Stimulated activated CD8-positive, alpha-beta memory T cell treated with anti-CD3 and anti-CD28 coated beads, Interleukin-4, amount 100 ng/mL, for 1 hour (primary cell): ENCODE results near the gene ZBTB44.
"Not testable (repeated sequence)": the region's sequence is repeated elsewhere in the genome, so short reads cannot be mapped to it uniquely, and the experiment has no call there.

Experiments used
- DNase-seq, 2 donors: peaks; one replicate each; pipeline ENCODE4 v3.0.0-alpha.2; 2020; ENCODE audit warnings: low read depth in 2 of 2, low spot score in 1 of 2

Gene ZBTB44

DNA sequence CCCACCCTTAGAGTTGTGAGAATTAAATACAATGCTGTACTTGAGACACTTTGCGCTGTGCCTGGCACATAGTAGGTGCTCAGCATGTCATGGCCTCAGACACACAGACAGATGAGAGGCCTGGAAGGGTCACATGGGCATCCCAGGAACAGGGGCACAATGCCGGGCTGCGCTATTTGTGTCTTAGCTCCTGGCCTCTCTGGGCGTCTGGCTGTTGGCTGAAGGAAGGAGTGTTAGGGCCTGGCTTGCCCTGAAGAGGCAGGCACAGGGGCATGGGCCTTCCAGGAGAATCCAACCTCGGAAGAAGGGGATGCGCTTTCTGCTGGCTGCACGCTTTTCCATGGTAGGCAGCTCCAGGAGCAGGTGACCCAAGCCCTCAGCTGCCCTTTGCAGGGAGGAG lies 113.7 kb downstream of the ZBTB44 start:
- DNase-seq, result no peak

DNA sequence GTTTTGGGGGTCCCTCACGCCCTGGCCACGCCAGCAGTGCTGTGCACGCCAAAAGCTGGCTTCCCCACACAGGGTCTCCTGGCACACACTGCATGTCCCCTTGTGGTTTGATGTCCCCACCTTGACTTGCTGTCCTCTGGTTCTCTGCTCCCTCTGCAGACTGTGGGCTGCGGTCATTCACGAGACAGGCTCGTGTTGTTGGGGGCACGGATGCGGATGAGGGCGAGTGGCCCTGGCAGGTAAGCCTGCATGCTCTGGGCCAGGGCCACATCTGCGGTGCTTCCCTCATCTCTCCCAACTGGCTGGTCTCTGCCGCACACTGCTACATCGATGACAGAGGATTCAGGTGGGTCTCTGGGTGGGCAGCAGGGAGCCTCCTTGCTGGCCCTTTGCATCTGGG lies 114.9 kb downstream of the ZBTB44 start:
- no peak for DNase-seq

DNA sequence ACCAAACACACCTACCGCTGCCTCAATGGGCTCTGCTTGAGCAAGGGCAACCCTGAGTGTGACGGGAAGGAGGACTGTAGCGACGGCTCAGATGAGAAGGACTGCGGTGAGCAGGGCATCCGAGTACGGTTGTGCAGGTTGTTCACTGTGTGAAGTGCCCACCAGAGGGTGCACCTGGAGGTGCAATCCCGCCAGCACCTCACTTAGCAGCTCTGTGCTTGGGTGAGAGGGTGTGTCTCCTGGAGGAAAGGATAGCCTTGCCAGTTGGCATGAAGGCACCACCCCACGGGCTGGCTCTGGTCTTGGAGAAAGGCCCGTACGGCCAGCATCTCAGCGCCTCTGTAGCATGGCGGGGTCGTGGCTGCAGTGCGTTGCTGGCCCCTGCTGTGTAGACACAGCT lies 115.8 kb downstream of the ZBTB44 start:
- no peak for DNase-seq

DNA sequence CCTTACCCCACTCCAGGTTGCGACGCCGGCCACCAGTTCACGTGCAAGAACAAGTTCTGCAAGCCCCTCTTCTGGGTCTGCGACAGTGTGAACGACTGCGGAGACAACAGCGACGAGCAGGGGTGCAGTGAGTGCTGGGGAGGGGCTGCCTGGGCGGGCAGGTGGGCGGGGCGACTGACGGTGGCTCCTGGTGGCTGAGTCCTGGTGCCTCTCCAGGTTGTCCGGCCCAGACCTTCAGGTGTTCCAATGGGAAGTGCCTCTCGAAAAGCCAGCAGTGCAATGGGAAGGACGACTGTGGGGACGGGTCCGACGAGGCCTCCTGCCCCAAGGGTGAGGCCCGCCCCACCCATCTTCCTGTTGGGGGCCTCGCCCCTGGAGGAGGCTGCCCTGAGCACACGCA lies 116.4 kb downstream of the ZBTB44 start:
- no peak for DNase-seq

DNA sequence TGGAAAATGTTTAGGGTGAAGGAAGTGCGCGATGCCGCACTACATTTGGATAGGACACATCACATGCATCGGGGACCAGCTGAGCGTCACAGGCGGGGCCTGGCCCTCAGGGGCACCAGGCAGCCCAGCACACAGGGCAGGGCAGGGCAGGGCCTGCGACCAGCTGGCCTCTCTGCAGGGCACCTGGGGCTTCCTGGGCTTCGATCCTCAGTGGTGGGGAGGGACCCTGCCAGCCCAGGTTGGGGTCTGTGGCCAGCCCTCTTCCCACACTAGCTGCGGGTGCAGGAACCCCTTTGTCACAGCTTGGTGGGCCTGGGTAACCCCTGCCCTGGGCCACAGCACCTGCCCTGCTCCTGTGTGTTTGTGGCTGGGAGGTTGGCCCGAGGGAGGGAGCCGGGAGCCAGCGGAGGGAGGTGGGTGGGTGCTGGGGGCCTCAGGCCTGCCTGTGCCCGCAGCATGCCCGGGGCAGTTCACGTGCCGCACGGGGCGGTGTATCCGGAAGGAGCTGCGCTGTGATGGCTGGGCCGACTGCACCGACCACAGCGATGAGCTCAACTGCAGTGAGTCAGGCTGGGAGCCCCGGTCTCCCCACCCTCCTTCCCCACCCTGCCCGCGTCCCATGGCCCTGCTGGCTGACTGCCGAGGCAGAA lies 117.2 kb downstream of the ZBTB44 start:
- DNase-seq, result no peak

DNA sequence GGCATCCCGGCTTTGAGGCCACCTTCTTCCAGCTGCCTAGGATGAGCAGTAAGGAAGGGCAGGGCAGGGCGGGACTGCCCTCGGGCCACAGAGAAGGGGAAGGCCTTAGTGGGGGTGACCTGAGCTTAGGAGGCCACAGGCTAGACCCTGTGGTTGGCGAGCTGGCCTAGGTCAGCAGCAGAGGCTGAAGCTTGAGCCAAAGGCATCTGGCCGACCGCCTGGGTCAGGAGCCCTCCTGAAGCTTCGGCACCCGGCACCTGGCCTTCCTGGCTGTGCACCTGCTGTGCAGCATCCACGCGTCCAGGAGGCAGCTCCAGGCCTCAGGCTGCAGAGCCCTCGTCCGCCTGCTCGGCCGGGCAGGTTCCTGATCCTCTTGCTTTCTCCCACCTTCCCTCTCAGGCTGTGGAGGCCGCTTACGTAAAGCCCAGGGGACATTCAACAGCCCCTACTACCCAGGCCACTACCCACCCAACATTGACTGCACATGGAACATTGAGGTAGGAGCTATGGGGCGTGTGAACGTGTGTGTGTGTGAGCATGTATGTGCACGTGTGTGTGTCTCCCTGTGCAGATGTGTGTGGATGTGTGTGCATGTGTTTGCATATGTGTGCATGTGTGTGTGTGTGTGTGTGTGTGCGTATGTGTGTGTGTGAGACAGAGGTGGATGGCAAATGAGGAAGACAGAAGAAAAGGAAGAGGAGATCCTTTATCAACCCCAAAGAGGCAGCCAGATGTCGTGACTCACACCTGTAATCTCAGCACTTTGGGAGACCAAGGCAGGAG lies 120.3 kb downstream of the ZBTB44 start:
- DNase-seq, result no peak

DNA sequence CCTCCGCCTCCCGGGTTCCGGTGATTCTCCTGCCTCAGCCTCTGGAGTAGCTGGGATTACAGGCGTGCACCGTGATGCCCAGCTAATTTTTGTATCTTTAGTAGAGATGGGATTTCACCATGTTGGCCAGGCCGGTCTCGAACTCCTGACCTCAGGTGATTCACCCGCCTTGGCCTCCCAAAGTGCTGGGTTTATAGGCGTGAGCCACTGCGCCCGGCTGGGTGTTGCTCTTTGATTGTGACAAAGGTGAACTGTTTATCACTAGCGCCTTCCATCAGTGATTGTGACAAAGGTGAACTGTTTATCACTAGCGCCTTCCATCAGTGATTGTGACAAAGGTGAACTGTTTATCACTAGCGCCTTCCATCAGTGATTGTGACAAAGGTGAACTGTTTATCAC lies 121.2 kb downstream of the ZBTB44 start:
- not testable (repeated sequence) for DNase-seq

DNA sequence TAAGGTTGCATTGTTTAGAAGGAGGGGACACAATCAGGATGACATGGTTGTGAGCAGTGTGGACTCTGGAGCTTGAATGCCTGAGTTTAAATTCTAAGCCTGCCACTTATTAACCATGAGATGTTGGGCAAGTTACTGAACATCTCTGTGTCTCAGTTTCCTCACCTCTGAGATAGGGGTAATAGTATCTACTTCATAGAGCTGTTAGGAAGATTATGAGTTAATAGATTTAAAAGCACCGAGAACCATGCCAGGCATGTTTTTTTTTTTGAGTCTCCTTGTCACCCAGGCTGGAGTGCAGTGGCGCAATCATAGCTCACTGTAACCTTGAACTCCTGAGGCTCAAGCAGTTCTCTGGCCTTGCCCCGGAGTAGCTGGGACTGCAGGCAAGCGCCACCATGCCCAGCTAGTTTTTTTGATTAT lies 121.9 kb downstream of the ZBTB44 start:
- DNase-seq, result no peak

DNA sequence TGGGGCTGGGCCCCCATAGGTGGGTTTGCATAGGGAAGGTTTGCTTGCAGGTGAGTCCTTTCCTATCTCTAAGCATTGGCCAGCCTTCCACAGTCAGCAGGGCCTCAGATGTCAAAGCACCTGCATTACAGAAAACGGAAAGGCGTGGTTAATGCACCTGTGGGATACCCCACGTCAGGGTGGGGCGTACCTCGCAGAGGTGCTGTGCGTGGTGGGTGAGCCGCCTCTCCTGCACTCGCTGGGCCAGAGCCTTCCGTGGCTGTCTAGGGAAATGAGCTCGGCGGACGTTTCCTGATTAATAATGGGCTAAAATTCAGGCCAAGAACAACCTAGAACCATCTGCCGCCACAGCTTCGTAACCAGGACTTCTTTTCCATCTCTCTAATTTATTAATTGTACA lies 122.8 kb downstream of the ZBTB44 start:
- no peak for DNase-seq

DNA sequence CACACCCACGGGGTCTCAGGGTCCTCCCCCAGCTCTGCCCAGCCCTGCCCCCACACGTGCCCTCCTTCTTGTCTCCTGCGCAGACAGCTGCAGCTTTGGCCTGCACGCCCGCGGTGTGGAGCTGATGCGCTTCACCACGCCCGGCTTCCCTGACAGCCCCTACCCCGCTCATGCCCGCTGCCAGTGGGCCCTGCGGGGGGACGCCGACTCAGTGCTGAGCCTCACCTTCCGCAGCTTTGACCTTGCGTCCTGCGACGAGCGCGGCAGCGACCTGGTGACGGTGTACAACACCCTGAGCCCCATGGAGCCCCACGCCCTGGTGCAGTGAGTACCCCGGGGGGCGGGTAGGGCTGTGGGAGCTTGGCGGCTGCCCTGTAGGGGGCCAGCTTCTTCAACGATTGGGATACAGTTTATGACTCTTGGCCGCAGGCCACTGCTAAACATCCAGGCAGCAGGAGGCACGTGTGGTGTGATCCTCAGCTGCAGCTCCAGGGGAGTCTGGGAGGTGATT lies 124.3 kb downstream of the ZBTB44 start:
- DNase-seq, result no peak

DNA sequence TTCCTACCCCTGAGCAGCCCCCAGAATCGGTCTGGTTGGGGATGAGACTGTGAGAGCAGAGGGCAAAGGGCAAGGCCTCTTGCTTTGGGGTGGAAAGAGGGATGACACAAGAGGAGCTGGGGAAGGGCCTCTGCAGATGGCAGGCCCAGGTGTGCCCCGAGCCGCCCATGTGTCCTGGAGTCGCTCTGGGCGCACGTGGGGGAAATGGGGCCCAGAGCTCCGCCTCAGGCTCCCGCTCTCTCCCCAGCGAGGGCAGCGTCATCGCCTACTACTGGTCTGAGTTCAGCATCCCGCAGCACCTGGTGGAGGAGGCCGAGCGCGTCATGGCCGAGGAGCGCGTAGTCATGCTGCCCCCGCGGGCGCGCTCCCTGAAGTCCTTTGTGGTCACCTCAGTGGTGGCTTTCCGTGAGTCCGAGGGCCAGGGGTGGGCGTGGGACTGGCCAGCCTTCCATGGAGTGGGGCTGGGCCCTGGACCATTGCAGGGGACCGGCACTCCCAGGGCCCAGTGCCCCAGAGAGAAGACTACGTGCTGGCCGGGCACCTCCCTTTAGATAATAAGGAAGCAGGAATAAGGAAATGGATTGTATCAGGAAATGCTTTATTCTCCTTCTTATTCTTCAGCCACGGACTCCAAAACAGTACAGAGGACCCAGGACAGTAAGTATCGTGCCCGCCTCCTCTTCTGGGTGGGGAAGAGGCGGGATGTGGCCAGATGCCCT lies 125.1 kb downstream of the ZBTB44 start:
- no peak for DNase-seq

DNA sequence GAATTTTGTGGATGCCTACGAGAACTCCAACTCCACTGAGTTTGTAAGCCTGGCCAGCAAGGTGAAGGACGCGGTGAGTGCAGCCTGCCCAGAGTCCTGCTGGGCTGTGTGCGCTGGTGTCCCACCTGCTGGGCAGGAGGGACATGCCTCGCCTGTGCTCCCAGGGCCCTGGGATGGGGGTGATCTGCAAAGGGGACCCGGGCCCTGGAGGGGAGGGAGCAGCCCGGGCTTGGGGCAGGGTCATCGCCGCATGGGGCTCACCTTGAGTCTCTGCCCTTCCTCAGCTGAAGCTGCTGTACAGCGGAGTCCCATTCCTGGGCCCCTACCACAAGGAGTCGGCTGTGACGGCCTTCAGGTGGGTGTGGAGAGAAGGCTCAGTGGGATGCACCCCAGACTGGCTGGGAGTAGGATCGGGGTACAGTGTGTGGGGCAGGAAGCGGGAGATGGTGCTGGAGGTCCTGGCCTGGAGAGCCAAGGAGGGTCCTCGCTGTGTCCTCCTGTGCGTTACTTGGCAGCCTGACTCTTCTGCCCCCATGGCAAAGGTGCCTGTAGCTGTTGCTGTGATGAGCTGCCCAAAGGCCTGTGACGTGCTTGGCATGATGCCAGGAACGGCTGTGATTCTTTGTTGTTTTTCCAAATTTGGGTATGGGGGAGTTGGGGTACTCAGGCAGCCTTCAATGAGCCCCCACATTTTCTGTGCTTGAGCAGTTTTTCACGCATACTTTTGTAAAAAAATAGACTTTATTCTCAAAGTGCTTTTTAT lies 126.0 kb downstream of the ZBTB44 start:
- no peak for DNase-seq

DNA sequence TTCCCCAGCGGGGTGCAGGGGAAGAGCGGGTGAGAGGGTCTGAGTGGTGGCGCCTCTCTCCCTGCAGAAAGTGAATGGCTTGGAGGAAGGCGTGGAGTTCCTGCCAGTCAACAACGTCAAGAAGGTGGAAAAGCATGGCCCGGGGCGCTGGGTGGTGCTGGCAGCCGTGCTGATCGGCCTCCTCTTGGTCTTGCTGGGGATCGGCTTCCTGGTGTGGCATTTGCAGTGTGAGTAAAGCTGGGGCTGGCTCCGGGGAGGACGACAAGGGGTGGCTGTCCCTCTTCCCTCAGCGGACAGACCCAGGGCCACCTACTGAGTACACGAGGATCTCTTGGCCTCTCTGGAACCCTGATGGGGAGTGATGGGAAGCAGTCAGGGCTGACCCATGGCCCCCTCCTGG lies 126.7 kb downstream of the ZBTB44 start:
- no peak for DNase-seq

DNA sequence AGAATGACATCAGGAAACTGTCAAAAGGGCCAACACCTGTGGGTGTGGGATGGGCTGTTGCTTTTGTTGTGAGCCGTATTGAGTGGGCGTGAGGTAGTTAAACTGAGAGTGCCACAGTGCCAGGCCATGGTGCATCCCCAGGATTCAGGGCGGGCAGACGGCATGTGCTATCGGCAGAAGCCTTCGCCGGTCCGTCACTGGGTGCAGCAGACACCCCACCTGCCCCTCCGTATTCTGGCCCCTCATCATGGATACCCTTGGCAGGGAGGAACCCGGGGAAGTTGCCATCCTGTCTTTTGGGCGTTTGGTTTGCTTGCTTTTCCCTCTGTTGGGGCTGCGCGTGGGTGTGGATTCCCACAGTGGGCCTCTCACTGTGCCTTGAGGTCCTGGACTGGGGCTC lies 127.6 kb downstream of the ZBTB44 start:
- no peak for DNase-seq

DNA sequence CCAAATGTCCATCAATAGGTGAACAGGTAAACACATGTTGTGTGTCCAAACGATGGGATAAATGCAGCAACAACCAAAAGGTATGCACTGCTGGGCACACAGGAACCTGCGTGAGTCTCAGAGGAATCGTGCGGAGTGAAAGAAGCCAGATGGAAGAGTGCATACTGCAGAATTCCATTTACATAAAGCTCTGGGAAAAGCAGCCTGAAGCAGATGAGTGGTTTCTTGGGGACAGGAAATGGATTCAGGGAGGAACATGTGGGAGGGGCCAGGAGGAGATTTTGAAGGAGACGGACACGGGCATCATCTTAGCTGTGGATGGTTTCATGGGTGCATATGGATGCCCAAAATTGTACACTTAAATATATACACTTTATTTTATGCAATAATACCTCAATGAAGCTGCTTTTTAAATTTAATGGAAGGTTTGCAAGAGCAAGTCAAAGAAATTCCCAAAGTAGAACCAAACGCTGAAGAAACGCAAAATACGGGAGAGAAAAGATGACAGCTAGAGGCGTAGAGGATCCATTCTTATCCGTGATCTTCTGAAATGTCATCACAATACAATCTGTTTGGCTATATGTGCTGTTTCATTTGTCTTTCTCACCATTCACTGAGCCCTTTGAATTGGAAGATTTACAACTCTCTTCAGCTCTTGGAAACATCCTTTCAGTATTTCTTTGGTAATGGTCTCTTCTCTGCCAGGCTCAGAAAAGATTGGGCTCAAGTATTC lies 130.7 kb downstream of the ZBTB44 start:
- DNase-seq, result no peak

DNA sequence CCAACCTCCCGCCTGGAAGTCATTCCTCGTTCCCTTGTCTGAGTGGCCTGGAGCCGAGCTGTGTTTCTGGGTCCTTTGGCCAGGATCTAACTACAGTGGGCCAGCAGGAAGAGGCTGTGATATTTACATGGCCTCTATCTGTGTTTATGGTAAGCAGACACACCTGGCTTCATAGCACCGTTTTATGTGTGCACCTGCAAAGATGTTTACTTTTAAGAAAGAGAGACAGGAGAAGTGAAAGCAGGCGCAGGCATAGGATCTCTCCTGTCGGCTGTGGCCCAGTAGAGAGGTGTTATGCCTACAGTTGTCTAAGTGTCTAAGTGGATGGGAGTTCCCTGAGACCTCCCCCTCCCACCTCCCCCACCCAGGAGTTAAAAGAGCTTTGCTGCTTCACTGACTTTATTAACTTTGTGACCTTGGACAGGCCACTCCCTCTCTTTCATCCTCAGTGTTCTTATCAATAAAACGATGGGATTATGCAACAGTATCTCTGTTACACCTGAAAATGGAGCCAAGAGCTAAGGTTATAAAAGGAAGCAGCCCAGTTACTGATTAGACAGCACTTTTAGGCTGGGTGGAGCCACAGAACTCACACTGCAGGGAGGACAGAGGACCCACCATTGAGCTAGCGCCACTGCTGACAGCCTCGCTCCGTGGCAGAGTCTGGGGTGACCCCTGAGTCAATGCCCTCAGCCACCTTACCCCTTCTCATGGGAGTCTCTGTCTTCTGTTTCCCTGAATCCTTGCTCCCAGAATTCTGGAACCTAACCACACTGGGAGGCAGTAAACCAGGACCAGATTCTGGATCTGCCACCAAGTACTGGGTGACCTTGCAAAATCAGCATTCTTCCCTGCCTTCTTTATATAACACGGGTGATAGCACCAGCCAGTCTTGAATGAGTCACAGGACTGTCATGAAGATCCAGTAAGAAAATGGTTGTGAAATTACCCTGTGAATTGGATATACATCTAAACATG lies 133.1 kb downstream of the ZBTB44 start:
- DNase-seq, result no peak

DNA sequence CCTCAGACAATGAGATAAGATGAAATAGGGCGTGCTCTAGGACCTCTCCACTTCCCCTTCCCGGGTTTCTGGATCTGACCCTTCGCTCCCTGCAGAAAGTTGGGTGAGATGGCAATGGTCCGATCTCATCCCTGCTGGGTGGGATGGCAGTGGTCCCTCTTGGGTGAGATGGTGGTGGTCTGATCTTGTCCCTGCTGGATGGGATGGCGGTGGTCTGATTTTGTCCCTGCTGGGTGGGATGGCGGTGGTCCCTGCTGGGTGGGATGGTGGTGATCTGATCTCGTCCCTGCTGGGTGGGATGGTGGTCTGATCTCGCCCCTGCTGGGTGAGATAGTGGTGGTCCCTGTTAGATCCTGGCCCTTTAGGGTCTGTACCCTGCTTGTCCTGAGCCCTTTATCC lies 133.8 kb downstream of the ZBTB44 start:
- no peak for DNase-seq

DNA sequence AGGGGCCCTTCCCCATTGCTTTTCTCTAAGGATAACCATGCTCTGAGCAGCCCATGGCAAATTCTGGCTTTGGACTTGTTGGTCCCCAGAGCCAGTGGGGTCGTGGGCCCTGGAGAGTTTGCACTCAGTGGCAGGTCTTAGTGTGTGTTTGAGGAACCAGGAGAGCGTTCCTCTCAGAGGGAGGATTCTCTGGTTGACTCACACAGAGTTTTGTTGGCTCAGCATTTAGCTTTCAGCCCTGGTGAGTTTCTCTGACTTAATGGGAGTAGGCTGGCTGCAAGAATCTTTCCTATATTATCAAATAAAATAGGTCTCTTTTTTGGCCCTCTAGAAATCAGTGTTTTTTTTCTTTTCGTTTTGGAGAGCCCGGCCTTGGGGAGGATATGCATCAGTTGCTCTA lies 134.2 kb downstream of the ZBTB44 start:
- DNase-seq, result no peak
